Neural progenitor cell (in vitro differentiated cells): Measurements from ENCODE around the gene SMIM3. TPM values are rescaled to one million over a fixed set of nuclear protein-coding genes. Genes with fewer than 3 reads are reported as not detected.

Experiments used
- DNase-seq: peaks from one replicate; pipeline ENCODE4 v3.0.0-alpha.2; 2016; ENCODE audit warnings: low spot score
- H2AFZ ChIP-seq: fragments of 200-600 bp; sonication (generic); replicated peaks from 2 replicates; pipeline ENCODE4 v1.6.1; 2016; ENCODE audit warnings: antibody characterized with exemption
- H3F3A ChIP-seq: fragments of 200-600 bp; sonication (generic); 2 replicates; pipeline ENCODE4 v1.6.1; 2016; ENCODE audit warnings: antibody characterized with exemption, low read depth
- H3K27ac ChIP-seq: fragments of 200-600 bp; sonication (generic); 2 replicates; pipeline ENCODE4 v1.5.1; 2016; ENCODE audit warnings: mild to moderate bottlenecking
- H3K27me3 ChIP-seq: fragments of 200-600 bp; sonication (generic); 2 replicates; pipeline ENCODE4 v1.6.1; 2016; ENCODE audit warnings: mild to moderate bottlenecking, moderate library complexity
- H3K36me3 ChIP-seq: fragments of 200-600 bp; sonication (generic); 2 replicates; pipeline ENCODE4 v1.5.1; 2016
- H3K4me1 ChIP-seq: fragments of 200-600 bp; sonication (generic); 2 replicates; pipeline ENCODE4 v1.6.1; 2016; ENCODE audit warnings: mixed run types
- H3K4me2 ChIP-seq: fragments of 200-600 bp; sonication (generic); 2 replicates; pipeline ENCODE4 v1.6.1; 2016
- H3K4me3 ChIP-seq: fragments of 200-600 bp; sonication (generic); 2 replicates; pipeline ENCODE4 v1.5.1; 2016
- H3K79me2 ChIP-seq: fragments of 200-600 bp; sonication (generic); 2 replicates; pipeline ENCODE4 v1.6.1; 2016; ENCODE audit warnings: low read depth
- H3K9ac ChIP-seq: fragments of 200-600 bp; sonication (generic); 2 replicates; pipeline ENCODE4 v1.6.1; 2016
- H3K9me3 ChIP-seq: fragments of 200-600 bp; sonication (generic); 2 replicates; pipeline ENCODE4 v1.5.1; 2016; ENCODE audit warnings: low read depth
- H4K20me1 ChIP-seq: fragments of 200-600 bp; sonication (generic); 2 replicates; pipeline ENCODE4 v1.6.1; 2016; ENCODE audit warnings: low read depth
- H3K27ac Mint-ChIP-seq: 3 replicates; pipeline ENCODE4 v1.8.0; 2021; ENCODE audit warnings: mixed read lengths
- H3K27me3 Mint-ChIP-seq: 2 replicates; pipeline ENCODE4 v1.8.0; 2022; ENCODE audit warnings: low read depth, mild to moderate bottlenecking, inconsistent platforms, moderate library complexity, mixed read lengths; ENCODE audit not compliant: insufficient read depth
- H3K36me3 Mint-ChIP-seq: 3 replicates; pipeline ENCODE4 v1.8.0; 2021; ENCODE audit warnings: mixed read lengths
- H3K4me1 Mint-ChIP-seq: 3 replicates; pipeline ENCODE4 v1.8.0; 2021; ENCODE audit warnings: mixed read lengths
- H3K4me3 Mint-ChIP-seq: 3 replicates; pipeline ENCODE4 v1.8.0; 2021; ENCODE audit warnings: mild to moderate bottlenecking, moderate library complexity, mixed read lengths
- H3K9me3 Mint-ChIP-seq: 3 replicates; pipeline ENCODE4 v1.8.0; 2020; ENCODE audit warnings: mixed read lengths
- CTCF ChIP-seq: fragments of 200-600 bp; sonication (generic); IDR thresholded peaks from 2 replicates; pipeline ENCODE4 v1.5.1; 2017; ENCODE audit warnings: antibody characterized with exemption, mild to moderate bottlenecking
- EZH2 ChIP-seq: fragments of 200-600 bp; sonication (generic); IDR thresholded peaks from 2 replicates; pipeline ENCODE4 v1.6.1; 2017; ENCODE audit warnings: antibody characterized with exemption, mild to moderate bottlenecking, moderate library complexity
- EZH2phosphoT487 ChIP-seq: fragments of 200-600 bp; sonication (generic); IDR thresholded peaks from 2 replicates; pipeline ENCODE4 v1.6.1; 2017; ENCODE audit warnings: antibody characterized with exemption
- total RNA-seq: library from RNA; depleted of rRNA; stranded (reverse); fragments of >200 nt; gene quantifications from 2 replicates; pipeline ENCODE4 v1.2.3, GENCODE V29; 2015; ENCODE audit warnings: low replicate concordance

Gene SMIM3
- total RNA-seq, 1 donor from 2014 or later = 18.4 TPM

- Mint-ChIP-seq H3K4me3 (peak overlapping the region; percentile 79), H3K27ac (peak overlapping the region; percentile 81), H3K4me1 (peaks cover 3% of the 10 kb centered on the region), H3K36me3 (no peaks in the 10 kb centered on the region), H3K9me3 (no peaks in the 10 kb centered on the region), H3K27me3 (no peaks in the 10 kb centered on the region)
- Histone ChIP-seq H3K79me2 (no peaks in the 10 kb centered on the region), H3K4me2 (peak overlapping the region; percentile 76), H3K27me3 (no peaks in the 10 kb centered on the region), H4K20me1 (no peaks in the 10 kb centered on the region), H3K27ac (no peak overlapping the region), H2AFZ (peak overlapping the region; percentile 92), H3K4me3 (peak overlapping the region; percentile 53), H3K9ac (no peak overlapping the region), H3K9me3 (no peaks in the 10 kb centered on the region), H3K36me3 (no peaks in the 10 kb centered on the region), H3K4me1 (no peaks in the 10 kb centered on the region), H3F3A (no peaks in the 10 kb centered on the region)
- peak; percentile 57 for TF ChIP-seq CTCF
- no peak for TF ChIP-seq EZH2phosphoT487
- DNase-seq = peak; percentile 80
These were observed 22.8 kb downstream of the SMIM3 start for GRCh38 chr5:150801117-150801927.

GRCh38 chr5:150804388-150804787, 25.8 kb downstream of the SMIM3 start:
- Histone ChIP-seq H3K9me3 (no peaks in the 10 kb centered on the region), H3K27ac (no peak overlapping the region), H3K36me3 (no peaks in the 10 kb centered on the region), H3K4me3 (no peak overlapping the region), H3K4me1 (no peaks in the 10 kb centered on the region), H3K4me2 (no peak overlapping the region), H3K79me2 (no peaks in the 10 kb centered on the region), H4K20me1 (no peaks in the 10 kb centered on the region), H3K9ac (no peak overlapping the region), H2AFZ (no peak overlapping the region), H3F3A (no peaks in the 10 kb centered on the region), H3K27me3 (no peaks in the 10 kb centered on the region)
- Mint-ChIP-seq H3K27ac (no peak overlapping the region), H3K4me3 (no peak overlapping the region), H3K36me3 (no peaks in the 10 kb centered on the region), H3K27me3 (no peaks in the 10 kb centered on the region), H3K9me3 (no peaks in the 10 kb centered on the region), H3K4me1 (peaks cover 3% of the 10 kb centered on the region)
- TF ChIP-seq EZH2 = no peak
- DNase-seq = no peak

- Histone ChIP-seq H3K4me1 (no peaks in the 10 kb centered on the region), H3F3A (no peaks in the 10 kb centered on the region), H3K4me3 (no peak overlapping the region), H3K79me2 (no peaks in the 10 kb centered on the region), H3K27me3 (no peaks in the 10 kb centered on the region), H3K9ac (no peak overlapping the region), H2AFZ (no peak overlapping the region), H4K20me1 (no peaks in the 10 kb centered on the region), H3K9me3 (no peaks in the 10 kb centered on the region), H3K36me3 (no peaks in the 10 kb centered on the region), H3K4me2 (no peak overlapping the region), H3K27ac (no peak overlapping the region)
- H3K4me3 Mint-ChIP-seq = no peak overlapping the region
- H3K36me3 Mint-ChIP-seq = no peaks in the 10 kb centered on the region
- DNase-seq = no peak
- no peaks in the 10 kb centered on the region for H3K4me1 Mint-ChIP-seq
- H3K27me3 Mint-ChIP-seq = no peaks in the 10 kb centered on the region
- H3K9me3 Mint-ChIP-seq = no peaks in the 10 kb centered on the region
- H3K27ac Mint-ChIP-seq = no peak overlapping the region
- TF ChIP-seq CTCF = no peak
- TF ChIP-seq EZH2 = no peak
- TF ChIP-seq EZH2phosphoT487 = no peak
These were observed 30.8 kb downstream of the SMIM3 start for GRCh38 chr5:150809363-150809762.

GRCh38 chr5:150815010-150815409, 36.5 kb downstream of the SMIM3 start:
- no peaks in the 10 kb centered on the region for H3K36me3 Mint-ChIP-seq
- Histone ChIP-seq H3K9ac (no peak overlapping the region), H3K4me1 (no peaks in the 10 kb centered on the region), H3F3A (no peaks in the 10 kb centered on the region), H3K79me2 (no peaks in the 10 kb centered on the region), H2AFZ (no peak overlapping the region), H3K27me3 (no peaks in the 10 kb centered on the region), H4K20me1 (no peaks in the 10 kb centered on the region), H3K4me3 (no peak overlapping the region), H3K9me3 (no peaks in the 10 kb centered on the region), H3K36me3 (no peaks in the 10 kb centered on the region), H3K27ac (no peak overlapping the region), H3K4me2 (no peak overlapping the region)
- TF ChIP-seq EZH2phosphoT487 = no peak
- no peak for TF ChIP-seq CTCF
- TF ChIP-seq EZH2 = no peak
- H3K27ac Mint-ChIP-seq = no peak overlapping the region
- peaks cover 8% of the 10 kb centered on the region for H3K9me3 Mint-ChIP-seq
- DNase-seq = no peak
- no peak overlapping the region for H3K4me3 Mint-ChIP-seq
- H3K4me1 Mint-ChIP-seq = no peaks in the 10 kb centered on the region
- H3K27me3 Mint-ChIP-seq = no peaks in the 10 kb centered on the region
